T-helper 1 cell treated with Interleukin-12 subunit alpha and Interleukin-12 subunit beta and Interleukin-4 antibody, amounts not matched to agents 30 μg/mL and 1 μg/mL, for 36 hours (primary cell): ENCODE results near the gene MSRB3.

Experiments
- H3K27ac Mint-ChIP-seq: one replicate; pipeline ENCODE4 v1.8.0; 2021; ENCODE audit warnings: mild to moderate bottlenecking, mixed read lengths
- H3K27me3 Mint-ChIP-seq: one replicate; pipeline ENCODE4 v1.8.0; 2021; ENCODE audit warnings: low read depth, mixed read lengths
- H3K36me3 Mint-ChIP-seq: one replicate; pipeline ENCODE4 v1.8.0; 2021; ENCODE audit warnings: low read depth, mixed read lengths
- H3K4me1 Mint-ChIP-seq: one replicate; pipeline ENCODE4 v1.8.0; 2021; ENCODE audit warnings: low read depth, mixed read lengths
- H3K4me3 Mint-ChIP-seq: one replicate; pipeline ENCODE4 v1.8.0; 2021; ENCODE audit warnings: mild to moderate bottlenecking, moderate library complexity, mixed read lengths
- H3K9me3 Mint-ChIP-seq: one replicate; pipeline ENCODE4 v1.8.0; 2021; ENCODE audit warnings: mixed read lengths

MSRB3 gene

DNA sequence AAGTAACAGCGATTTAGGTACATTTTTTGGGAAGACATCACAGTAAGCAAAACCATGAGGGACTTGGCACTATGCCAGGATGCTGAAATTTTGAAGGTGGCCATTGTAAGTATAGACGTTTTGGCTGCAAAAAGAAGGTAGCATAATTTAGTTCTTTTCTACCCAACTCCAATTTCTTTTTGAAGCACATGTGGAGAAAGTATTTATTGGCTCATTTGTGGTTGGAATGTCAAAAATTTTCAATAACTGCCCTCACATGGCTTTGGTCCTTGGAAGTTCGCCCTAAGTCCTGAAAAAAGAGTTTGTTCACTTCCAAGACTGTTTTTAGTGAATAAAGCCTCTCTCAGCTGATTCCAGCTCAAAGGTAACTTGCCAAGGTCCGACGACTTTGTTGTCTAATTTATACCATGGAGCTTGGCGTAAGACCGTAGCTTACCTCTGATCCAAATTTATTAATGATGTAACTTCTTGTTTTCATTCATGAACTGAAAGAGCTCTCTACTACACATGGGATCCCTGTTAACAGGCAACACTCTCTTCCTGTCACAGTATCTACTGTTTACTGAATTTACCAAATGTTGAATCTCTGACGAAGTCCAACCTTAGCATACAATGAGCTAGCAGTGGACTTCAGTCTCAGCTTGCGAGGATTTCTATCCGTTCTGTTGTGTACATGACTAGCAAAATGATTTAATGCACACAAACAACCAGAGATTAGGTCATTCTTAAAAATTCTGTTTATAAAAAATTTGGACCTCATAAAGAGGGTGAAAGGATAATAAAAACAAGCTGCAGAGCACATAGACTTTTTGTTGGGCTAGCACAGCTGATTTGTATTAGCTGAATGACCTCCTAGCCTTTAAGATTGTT, 49.0 kb downstream of the MSRB3 start:
- no peaks in the 10 kb centered on the region for H3K36me3 Mint-ChIP-seq
- no peak overlapping the region for H3K27ac Mint-ChIP-seq
- H3K27me3 Mint-ChIP-seq: peaks cover 6% of the 10 kb centered on the region
- no peaks in the 10 kb centered on the region for H3K9me3 Mint-ChIP-seq
- no peak overlapping the region for H3K4me3 Mint-ChIP-seq
- H3K4me1 Mint-ChIP-seq: no peaks in the 10 kb centered on the region

GRCh38 chr12:65329721-65330120, 51.2 kb downstream of the MSRB3 start:
- Mint-ChIP-seq H3K9me3 (no peaks in the 10 kb centered on the region), H3K4me1 (no peaks in the 10 kb centered on the region), H3K27ac (no peak overlapping the region), H3K4me3 (no peak overlapping the region), H3K27me3 (peaks cover 6% of the 10 kb centered on the region), H3K36me3 (no peaks in the 10 kb centered on the region)

DNA sequence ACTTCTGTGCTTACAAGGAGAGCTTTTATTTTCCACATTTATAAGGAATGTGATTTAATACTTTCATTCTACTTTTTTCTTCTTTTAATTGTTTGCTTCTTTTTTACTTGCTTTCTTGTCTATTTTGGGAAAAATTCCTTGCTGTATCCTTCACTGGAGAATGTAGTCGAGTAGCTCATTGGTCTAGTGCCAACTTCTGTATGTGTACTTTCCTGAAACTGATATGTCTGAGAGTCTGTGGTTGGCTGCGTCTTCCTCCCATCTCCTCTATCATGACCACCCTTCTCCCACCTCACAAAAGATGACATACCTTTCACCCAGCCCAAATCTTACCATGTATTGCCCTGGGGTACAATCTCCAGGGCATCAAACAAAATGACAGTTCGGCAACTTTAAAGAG, 51.8 kb downstream of the MSRB3 start:
- Mint-ChIP-seq H3K4me1 (no peaks in the 10 kb centered on the region), H3K4me3 (no peak overlapping the region), H3K9me3 (no peaks in the 10 kb centered on the region), H3K27me3 (peaks cover 6% of the 10 kb centered on the region), H3K36me3 (no peaks in the 10 kb centered on the region), H3K27ac (no peak overlapping the region)

DNA sequence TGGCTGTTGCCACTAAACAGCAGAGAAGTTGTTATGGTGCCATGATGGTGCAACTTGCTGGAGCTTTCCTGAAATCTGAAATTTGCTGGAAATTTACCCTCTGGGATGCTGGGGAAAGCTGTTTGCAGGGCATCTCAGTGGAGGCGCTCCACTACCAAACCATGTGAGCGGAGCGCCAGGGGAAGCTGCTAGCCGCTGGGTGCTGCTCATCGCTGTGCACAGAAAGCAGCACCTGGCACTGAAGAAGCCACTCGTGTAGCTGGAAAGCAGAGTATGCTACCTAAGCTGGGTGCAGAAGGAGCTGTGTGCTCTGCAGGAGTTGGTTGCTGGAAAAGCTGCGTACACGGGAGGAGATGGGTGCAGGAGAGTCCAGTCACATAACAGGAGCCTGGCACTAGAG, 53.0 kb downstream of the MSRB3 start:
- Mint-ChIP-seq H3K27ac (no peak overlapping the region), H3K4me1 (no peaks in the 10 kb centered on the region), H3K36me3 (no peaks in the 10 kb centered on the region), H3K9me3 (no peaks in the 10 kb centered on the region), H3K27me3 (peaks cover 3% of the 10 kb centered on the region), H3K4me3 (no peak overlapping the region)

- H3K36me3 Mint-ChIP-seq: no peaks in the 10 kb centered on the region
- no peaks in the 10 kb centered on the region for H3K27me3 Mint-ChIP-seq
- H3K4me1 Mint-ChIP-seq: no peaks in the 10 kb centered on the region
- no peak overlapping the region for H3K27ac Mint-ChIP-seq
- H3K9me3 Mint-ChIP-seq: no peaks in the 10 kb centered on the region
- H3K4me3 Mint-ChIP-seq: no peak overlapping the region
Observed at GRCh38 chr12:65333649-65334048, 55.2 kb downstream of the MSRB3 start.

- no peaks in the 10 kb centered on the region for H3K4me1 Mint-ChIP-seq
- no peak overlapping the region for H3K4me3 Mint-ChIP-seq
- no peak overlapping the region for H3K27ac Mint-ChIP-seq
- no peaks in the 10 kb centered on the region for H3K27me3 Mint-ChIP-seq
- no peaks in the 10 kb centered on the region for H3K36me3 Mint-ChIP-seq
- no peaks in the 10 kb centered on the region for H3K9me3 Mint-ChIP-seq
Observed at GRCh38 chr12:65334521-65334920, 56.0 kb downstream of the MSRB3 start.

GRCh38 chr12:65335021-65335714, 56.7 kb downstream of the MSRB3 start:
- H3K4me3 Mint-ChIP-seq: no peak overlapping the region
- no peak overlapping the region for H3K27ac Mint-ChIP-seq
- no peaks in the 10 kb centered on the region for H3K27me3 Mint-ChIP-seq
- H3K9me3 Mint-ChIP-seq: no peaks in the 10 kb centered on the region
- no peaks in the 10 kb centered on the region for H3K4me1 Mint-ChIP-seq
- no peaks in the 10 kb centered on the region for H3K36me3 Mint-ChIP-seq

- H3K27ac Mint-ChIP-seq: no peak overlapping the region
- H3K27me3 Mint-ChIP-seq: no peaks in the 10 kb centered on the region
- no peak overlapping the region for H3K4me3 Mint-ChIP-seq
- no peaks in the 10 kb centered on the region for H3K36me3 Mint-ChIP-seq
- no peaks in the 10 kb centered on the region for H3K4me1 Mint-ChIP-seq
- H3K9me3 Mint-ChIP-seq: no peaks in the 10 kb centered on the region
Observed at GRCh38 chr12:65335981-65336380, 57.5 kb downstream of the MSRB3 start.

DNA sequence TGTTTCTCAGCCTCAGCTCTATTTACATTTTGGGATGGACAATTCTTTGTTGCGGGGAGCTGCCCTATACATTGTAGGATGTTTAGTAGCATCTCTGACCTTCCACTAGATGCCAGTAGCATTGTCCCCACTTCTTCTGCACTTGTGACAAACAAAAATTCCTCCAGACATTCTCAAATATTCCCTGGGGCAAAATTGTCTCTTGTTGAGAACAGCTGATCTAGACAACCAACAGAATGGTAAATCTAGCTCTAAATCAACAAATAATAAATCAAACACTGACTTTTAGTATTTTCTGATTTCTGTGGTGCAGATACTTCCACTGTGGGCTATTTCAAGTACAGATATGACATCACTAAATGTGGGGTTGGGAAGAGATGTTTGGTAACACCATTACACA, 60.7 kb downstream of the MSRB3 start:
- no peaks in the 10 kb centered on the region for H3K4me1 Mint-ChIP-seq
- no peaks in the 10 kb centered on the region for H3K36me3 Mint-ChIP-seq
- H3K9me3 Mint-ChIP-seq: no peaks in the 10 kb centered on the region
- H3K27ac Mint-ChIP-seq: no peak overlapping the region
- H3K27me3 Mint-ChIP-seq: no peaks in the 10 kb centered on the region
- no peak overlapping the region for H3K4me3 Mint-ChIP-seq

- H3K9me3 Mint-ChIP-seq: no peaks in the 10 kb centered on the region
- no peak overlapping the region for H3K27ac Mint-ChIP-seq
- no peaks in the 10 kb centered on the region for H3K36me3 Mint-ChIP-seq
- H3K4me3 Mint-ChIP-seq: no peak overlapping the region
- no peaks in the 10 kb centered on the region for H3K4me1 Mint-ChIP-seq
- no peaks in the 10 kb centered on the region for H3K27me3 Mint-ChIP-seq
Observed at GRCh38 chr12:65343230-65343629, 64.7 kb downstream of the MSRB3 start.

- no peak overlapping the region for H3K27ac Mint-ChIP-seq
- no peaks in the 10 kb centered on the region for H3K4me1 Mint-ChIP-seq
- H3K36me3 Mint-ChIP-seq: no peaks in the 10 kb centered on the region
- no peaks in the 10 kb centered on the region for H3K27me3 Mint-ChIP-seq
- no peak overlapping the region for H3K4me3 Mint-ChIP-seq
- no peaks in the 10 kb centered on the region for H3K9me3 Mint-ChIP-seq
Observed at GRCh38 chr12:65343801-65344200, 65.3 kb downstream of the MSRB3 start.

GRCh38 chr12:65355461-65355860, 77.0 kb downstream of the MSRB3 start:
- Mint-ChIP-seq H3K36me3 (no peaks in the 10 kb centered on the region), H3K9me3 (no peaks in the 10 kb centered on the region), H3K4me3 (no peak overlapping the region), H3K4me1 (no peaks in the 10 kb centered on the region), H3K27ac (no peak overlapping the region), H3K27me3 (no peaks in the 10 kb centered on the region)

DNA sequence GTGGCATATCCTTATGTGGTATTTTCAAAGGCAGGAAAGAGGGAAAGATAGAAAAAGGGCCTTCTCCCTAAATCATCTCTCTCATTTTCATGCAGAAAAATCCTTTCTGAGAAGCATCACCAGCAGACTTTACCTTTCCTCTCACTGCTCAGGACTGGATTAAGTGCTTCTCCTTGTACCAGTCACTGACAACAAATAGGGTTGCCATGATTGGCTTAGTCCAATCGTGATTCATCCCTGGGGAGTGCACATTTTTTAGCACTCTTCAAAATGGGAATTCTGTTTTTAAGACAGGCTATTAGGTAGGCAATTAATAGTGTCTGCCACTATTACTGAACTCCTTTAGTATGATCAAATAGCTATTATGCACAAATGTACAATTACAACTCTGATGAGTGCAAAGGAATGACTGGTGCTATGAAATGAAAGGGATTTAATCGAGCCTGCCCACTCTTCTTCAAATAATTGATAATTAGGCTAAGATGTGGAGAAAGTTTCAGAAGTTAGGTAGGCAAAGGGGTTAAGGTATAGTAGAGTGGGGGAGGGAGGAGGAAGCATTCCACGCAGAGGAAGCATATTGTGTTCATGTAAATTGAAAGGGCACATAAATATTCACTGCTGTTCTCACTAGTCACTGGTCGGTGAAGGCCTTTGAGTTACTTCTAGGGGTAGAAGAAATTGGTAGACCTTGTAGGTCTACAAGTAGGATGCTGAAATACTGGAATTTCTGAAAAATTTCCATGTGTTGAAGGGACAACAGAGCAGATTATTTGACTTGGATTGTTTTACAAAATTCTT, 84.0 kb downstream of the MSRB3 start:
- H3K27ac Mint-ChIP-seq: no peak overlapping the region
- no peaks in the 10 kb centered on the region for H3K9me3 Mint-ChIP-seq
- no peaks in the 10 kb centered on the region for H3K4me1 Mint-ChIP-seq
- H3K36me3 Mint-ChIP-seq: no peaks in the 10 kb centered on the region
- no peaks in the 10 kb centered on the region for H3K27me3 Mint-ChIP-seq
- H3K4me3 Mint-ChIP-seq: no peak overlapping the region

- Mint-ChIP-seq H3K27me3 (no peaks in the 10 kb centered on the region), H3K36me3 (no peaks in the 10 kb centered on the region), H3K4me1 (no peaks in the 10 kb centered on the region), H3K27ac (no peak overlapping the region), H3K4me3 (no peak overlapping the region), H3K9me3 (no peaks in the 10 kb centered on the region)
Observed at GRCh38 chr12:65364046-65364445, 85.6 kb downstream of the MSRB3 start.

DNA sequence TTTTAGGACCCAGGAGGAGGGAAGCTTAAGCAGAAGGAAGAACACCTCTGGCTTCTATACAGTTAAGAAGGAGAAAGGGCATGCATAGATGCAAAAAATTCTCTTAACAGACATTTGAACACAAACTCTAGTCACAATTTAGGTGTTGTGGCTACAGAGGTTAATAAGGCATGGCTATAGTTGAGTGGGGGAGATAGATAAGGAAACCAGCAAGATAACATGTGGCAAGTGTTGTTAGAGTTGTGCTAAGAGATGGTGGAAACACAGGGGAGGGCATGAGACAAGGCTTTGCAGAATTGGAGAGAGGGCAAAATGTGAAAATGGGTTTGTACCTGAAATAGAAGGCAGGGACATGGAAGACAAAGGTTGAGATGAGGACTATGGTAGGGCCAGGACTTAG, 88.9 kb downstream of the MSRB3 start:
- H3K4me1 Mint-ChIP-seq: no peaks in the 10 kb centered on the region
- H3K4me3 Mint-ChIP-seq: no peak overlapping the region
- no peaks in the 10 kb centered on the region for H3K9me3 Mint-ChIP-seq
- H3K27me3 Mint-ChIP-seq: no peaks in the 10 kb centered on the region
- H3K36me3 Mint-ChIP-seq: no peaks in the 10 kb centered on the region
- no peak overlapping the region for H3K27ac Mint-ChIP-seq
